SK-N-SH (cell line): Measurements from ENCODE around the gene ZER1. TPM values are rescaled to one million over a fixed set of nuclear protein-coding genes. Genes with fewer than 3 reads are reported as not detected.

ENCODE experiments used
- CTCF ChIA-PET: fragments of 300-600, 350-600 bp; formaldehyde crosslinking; extraction: SDS; loops from one replicate; lab custom pipeline; 2021; lab: Yijun Ruan, JAX
- POLR2A ChIA-PET: fragments of 350-600 bp; sonication (Branson Sonifier 250); formaldehyde crosslinking; extraction: SDS; loops from one replicate; lab custom pipeline; 2020; ENCODE audit warnings: antibody characterized with exemption, inconsistent platforms; lab: Yijun Ruan, JAX
- DNase-seq: peaks from one replicate; pipeline ENCODE4 v3.0.0; 2012
- H2AFZ ChIP-seq: fragments of 200-600 bp; sonication (generic); 2 replicates; pipeline ENCODE4 v1.8.1; 2016; ENCODE audit warnings: antibody characterized with exemption, mild to moderate bottlenecking, low read depth
- H3F3A ChIP-seq: fragments of 200-600 bp; sonication (generic); replicated peaks from 2 replicates; pipeline ENCODE3; 2016; ENCODE audit warnings: antibody characterized with exemption, mild to moderate bottlenecking; ENCODE audit not compliant: insufficient read depth
- H3K27ac ChIP-seq, 2 experiments: fragments of 200-500 bp in 1 of 2; fragments of 200-600 bp in 1 of 2; sonication (Bioruptor generic) in 1 of 2; sonication (generic), shearing (Covaris generic) in 1 of 2; 2 replicates each; pipeline versions ENCODE4 v1.5.1 to v1.6.1; 2014 to 2016; ENCODE audit warnings: low read depth in 2 of 2, inconsistent platforms in 1 of 2, low read length in 1 of 2, mild to moderate bottlenecking in 1 of 2, mixed read lengths in 1 of 2
- H3K27me3 ChIP-seq: fragments of 200-600 bp; sonication (generic), shearing (Covaris generic); 2 replicates; pipeline ENCODE4 v1.6.1; 2016; ENCODE audit warnings: mixed run types; ENCODE audit not compliant: insufficient read depth
- H3K36me3 ChIP-seq, 2 experiments: fragments of 200-500 bp in 1 of 2; fragments of 200-600 bp in 1 of 2; sonication (Bioruptor generic) in 1 of 2; sonication (generic) in 1 of 2; replicated peaks in 1 of 2; 2 replicates each; pipeline versions ENCODE3 to v1.5.1; 2014 to 2016; ENCODE audit warnings: low read length in 1 of 2, mild to moderate bottlenecking in 1 of 2; ENCODE audit not compliant: insufficient read depth in 2 of 2, control insufficient read depth in 1 of 2
- H3K4me1 ChIP-seq, 2 experiments: fragments of 200-500 bp in 1 of 2; fragments of 200-600 bp in 1 of 2; sonication (Bioruptor generic) in 1 of 2; sonication (generic), shearing (Covaris generic) in 1 of 2; 2 replicates each; pipeline versions ENCODE4 v1.5.1 to v1.6.1; 2014 to 2016; ENCODE audit warnings: low read depth in 1 of 2, low read length in 1 of 2, mixed run types in 1 of 2; ENCODE audit not compliant: insufficient read depth in 2 of 2, control insufficient read depth in 1 of 2
- H3K4me2 ChIP-seq: fragments of 200-600 bp; sonication (generic), shearing (Covaris generic); 2 replicates; pipeline ENCODE4 v1.6.1; 2017; ENCODE audit warnings: mixed run types
- H3K4me3 ChIP-seq, 2 experiments: fragments of 200-500 bp in 1 of 2; fragments of 200-600 bp in 1 of 2; sonication (Bioruptor generic) in 1 of 2; sonication (generic), shearing (Covaris generic) in 1 of 2; 2 replicates each; pipeline versions ENCODE4 v1.5.1 to v1.8.1; 2014 to 2016; ENCODE audit warnings: low read depth in 2 of 2, inconsistent platforms in 1 of 2, low read length in 1 of 2, mild to moderate bottlenecking in 1 of 2, mixed read lengths in 1 of 2, moderate library complexity in 1 of 2
- H3K79me2 ChIP-seq: fragments of 200-600 bp; sonication (generic); 2 replicates; pipeline ENCODE4 v1.8.1; 2017; ENCODE audit warnings: mild to moderate bottlenecking; ENCODE audit not compliant: insufficient read depth
- H3K9ac ChIP-seq: fragments of 200-600 bp; sonication (generic); 2 replicates; pipeline ENCODE4 v1.6.1; 2017; ENCODE audit warnings: mixed run types
- H3K9me2 ChIP-seq: fragments of 200-600 bp; sonication (generic); 2 replicates; pipeline ENCODE4 v1.6.1; 2017; ENCODE audit warnings: mixed run types
- H3K9me3 ChIP-seq: fragments of 200-600 bp; sonication (generic); 2 replicates; pipeline ENCODE4 v1.6.1; 2017; ENCODE audit warnings: mixed run types, mild to moderate bottlenecking, moderate library complexity
- H4K20me1 ChIP-seq: fragments of 200-600 bp; sonication (generic); 2 replicates; pipeline ENCODE4 v1.6.1; 2017; ENCODE audit warnings: mild to moderate bottlenecking, mixed run types; ENCODE audit not compliant: insufficient read depth
- CHD2 ChIP-seq: fragments of 150-350 bp; IDR thresholded peaks from 2 replicates; pipeline ENCODE4 v1.6.1; 2018; ENCODE audit warnings: low read length; ENCODE audit not compliant: partially characterized antibody
- EZH2phosphoT487 ChIP-seq: fragments of 200-600 bp; sonication (generic); IDR thresholded peaks from 2 replicates; pipeline ENCODE4 v1.6.1; 2017; ENCODE audit warnings: low read depth, mixed run types, mild to moderate bottlenecking, antibody characterized with exemption, moderate library complexity, borderline replicate concordance
- FOSL2 ChIP-seq: IDR thresholded peaks from 2 replicates; pipeline ENCODE4 v1.4.0; 2012; ENCODE audit warnings: low read depth, mild to moderate bottlenecking, moderate library complexity, borderline replicate concordance
- FOXJ3 ChIP-seq: sonication (generic); formaldehyde crosslinking; IDR thresholded peaks from 2 replicates; pipeline ENCODE4 v1.5.1; 2020; ENCODE audit warnings: mild to moderate bottlenecking, missing genetic modification reagents
- GABPA ChIP-seq: IDR thresholded peaks from 2 replicates; pipeline ENCODE4 v1.4.0; 2012; ENCODE audit warnings: low read depth, mild to moderate bottlenecking
- JUND ChIP-seq: IDR thresholded peaks from 2 replicates; pipeline ENCODE4 v1.4.0; 2012
- MXI1 ChIP-seq: IDR thresholded peaks from 2 replicates; pipeline ENCODE4 v1.6.1; 2012; ENCODE audit warnings: mild to moderate bottlenecking, low read depth, low read length, improper control_type of control experiment
- NRF1 ChIP-seq: IDR thresholded peaks from 2 replicates; pipeline ENCODE4 v1.6.1; 2012; ENCODE audit warnings: low read depth, mild to moderate bottlenecking, low read length
- RAD21 ChIP-seq: IDR thresholded peaks from 2 replicates; pipeline ENCODE4 v1.6.1; 2012; ENCODE audit warnings: mild to moderate bottlenecking, low read length
- RXRA ChIP-seq: IDR thresholded peaks from 2 replicates; pipeline ENCODE4 v1.4.0; 2012; ENCODE audit warnings: low read depth, mild to moderate bottlenecking, borderline replicate concordance
- TAF1 ChIP-seq: IDR thresholded peaks from 2 replicates; pipeline ENCODE4 v1.6.1; 2012; ENCODE audit warnings: low read depth, mild to moderate bottlenecking, low read length, moderate library complexity, borderline replicate concordance
- TCF12 ChIP-seq: IDR thresholded peaks from 2 replicates; pipeline ENCODE4 v1.4.0; 2012
- TEAD4 ChIP-seq: IDR thresholded peaks from 2 replicates; pipeline ENCODE4 v1.4.0; 2012; ENCODE audit warnings: mild to moderate bottlenecking, borderline replicate concordance; ENCODE audit not compliant: insufficient read depth
- YY1 ChIP-seq: IDR thresholded peaks from 2 replicates; pipeline ENCODE4 v1.4.0; 2012; ENCODE audit warnings: low read depth, mild to moderate bottlenecking
- WGBS: methylation state at CpG from one replicate; pipeline ENCODE4 v1.1.6; 2017; ENCODE audit warnings: low lambda C conversion rate; 5-methylcytosine and 5-hydroxymethylcytosine counted together
- polyA plus RNA-seq, 3 experiments: library from polyadenylated mRNA; depleted of rRNA; stranded (reverse); fragments of >200 nt; gene quantifications; 2 replicates each; pipeline ENCODE4 v1.2.3, GENCODE V29; 2012
- TF ChIP-seq, protein P1 (sequence below): IDR thresholded peaks from 2 replicates; pipeline ENCODE4 v1.4.0; 2012; ENCODE audit warnings: low read depth, borderline replicate concordance
- TF ChIP-seq, protein P2 (sequence below): fragments of 150-350 bp; IDR thresholded peaks from 2 replicates; pipeline ENCODE4 v1.6.1; 2017; ENCODE audit warnings: antibody characterized with exemption, low read length, low read depth, borderline replicate concordance
- TF ChIP-seq, protein P3 (sequence below): IDR thresholded peaks from 2 replicates; pipeline ENCODE4; 2012
- TF ChIP-seq, protein P4 (sequence below): IDR thresholded peaks from 2 replicates; pipeline ENCODE4 v1.4.0; 2012; ENCODE audit warnings: low read depth, borderline replicate concordance
- TF ChIP-seq, protein P5 (sequence below): fragments of 200-600 bp; sonication (generic); IDR thresholded peaks from 2 replicates; pipeline ENCODE4 v1.6.1; 2017; ENCODE audit warnings: antibody characterized with exemption, mild to moderate bottlenecking, moderate library complexity
- TF ChIP-seq, protein P6 (sequence below): fragments of 150-350 bp; IDR thresholded peaks from 2 replicates; pipeline ENCODE4 v1.6.1; 2016; ENCODE audit warnings: mild to moderate bottlenecking, low read depth, low read length

The ZER1 gene
- polyA plus RNA-seq, 1 of the 3 experiments (the other 2 are of a cell fraction), result 30.9 TPM

DNA sequence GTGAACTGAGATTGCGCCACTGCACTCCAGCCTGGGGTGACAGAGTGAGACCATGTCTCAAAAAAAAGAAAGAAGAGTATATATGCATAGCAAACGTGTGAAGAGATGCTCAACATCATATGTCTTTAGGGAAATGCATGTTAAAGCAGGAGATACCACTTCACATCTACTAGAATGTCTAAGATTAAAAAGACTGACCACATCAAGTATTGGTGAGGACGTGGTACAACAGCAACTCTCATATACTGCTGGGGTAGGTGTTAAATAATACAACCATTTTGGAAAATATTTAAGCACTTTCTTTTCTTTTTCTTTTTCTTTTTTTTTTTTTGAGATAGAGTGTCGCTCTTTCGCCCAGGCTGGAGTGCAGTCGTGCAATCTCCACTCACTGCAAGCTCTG is 13.7 kb upstream of the ZER1 start (continued):
- TF ChIP-seq, protein P1, sequence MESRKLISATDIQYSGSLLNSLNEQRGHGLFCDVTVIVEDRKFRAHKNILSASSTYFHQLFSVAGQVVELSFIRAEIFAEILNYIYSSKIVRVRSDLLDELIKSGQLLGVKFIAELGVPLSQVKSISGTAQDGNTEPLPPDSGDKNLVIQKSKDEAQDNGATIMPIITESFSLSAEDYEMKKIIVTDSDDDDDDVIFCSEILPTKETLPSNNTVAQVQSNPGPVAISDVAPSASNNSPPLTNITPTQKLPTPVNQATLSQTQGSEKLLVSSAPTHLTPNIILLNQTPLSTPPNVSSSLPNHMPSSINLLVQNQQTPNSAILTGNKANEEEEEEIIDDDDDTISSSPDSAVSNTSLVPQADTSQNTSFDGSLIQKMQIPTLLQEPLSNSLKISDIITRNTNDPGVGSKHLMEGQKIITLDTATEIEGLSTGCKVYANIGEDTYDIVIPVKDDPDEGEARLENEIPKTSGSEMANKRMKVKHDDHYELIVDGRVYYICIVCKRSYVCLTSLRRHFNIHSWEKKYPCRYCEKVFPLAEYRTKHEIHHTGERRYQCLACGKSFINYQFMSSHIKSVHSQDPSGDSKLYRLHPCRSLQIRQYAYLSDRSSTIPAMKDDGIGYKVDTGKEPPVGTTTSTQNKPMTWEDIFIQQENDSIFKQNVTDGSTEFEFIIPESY, result no peak
- TF ChIP-seq TCF12, result no peak
- no peak for TF ChIP-seq TEAD4
- TF ChIP-seq, protein P2, sequence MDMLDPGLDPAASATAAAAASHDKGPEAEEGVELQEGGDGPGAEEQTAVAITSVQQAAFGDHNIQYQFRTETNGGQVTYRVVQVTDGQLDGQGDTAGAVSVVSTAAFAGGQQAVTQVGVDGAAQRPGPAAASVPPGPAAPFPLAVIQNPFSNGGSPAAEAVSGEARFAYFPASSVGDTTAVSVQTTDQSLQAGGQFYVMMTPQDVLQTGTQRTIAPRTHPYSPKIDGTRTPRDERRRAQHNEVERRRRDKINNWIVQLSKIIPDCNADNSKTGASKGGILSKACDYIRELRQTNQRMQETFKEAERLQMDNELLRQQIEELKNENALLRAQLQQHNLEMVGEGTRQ, result no peak
- TF ChIP-seq, protein P3, sequence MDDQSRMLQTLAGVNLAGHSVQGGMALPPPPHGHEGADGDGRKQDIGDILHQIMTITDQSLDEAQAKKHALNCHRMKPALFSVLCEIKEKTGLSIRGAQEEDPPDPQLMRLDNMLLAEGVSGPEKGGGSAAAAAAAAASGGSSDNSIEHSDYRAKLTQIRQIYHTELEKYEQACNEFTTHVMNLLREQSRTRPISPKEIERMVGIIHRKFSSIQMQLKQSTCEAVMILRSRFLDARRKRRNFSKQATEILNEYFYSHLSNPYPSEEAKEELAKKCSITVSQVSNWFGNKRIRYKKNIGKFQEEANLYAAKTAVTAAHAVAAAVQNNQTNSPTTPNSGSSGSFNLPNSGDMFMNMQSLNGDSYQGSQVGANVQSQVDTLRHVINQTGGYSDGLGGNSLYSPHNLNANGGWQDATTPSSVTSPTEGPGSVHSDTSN, result no peak
- no peak for TF ChIP-seq MXI1
- no peak for TF ChIP-seq NRF1
- no peak for TF ChIP-seq YY1
- TF ChIP-seq CHD2, result no peak

DNA sequence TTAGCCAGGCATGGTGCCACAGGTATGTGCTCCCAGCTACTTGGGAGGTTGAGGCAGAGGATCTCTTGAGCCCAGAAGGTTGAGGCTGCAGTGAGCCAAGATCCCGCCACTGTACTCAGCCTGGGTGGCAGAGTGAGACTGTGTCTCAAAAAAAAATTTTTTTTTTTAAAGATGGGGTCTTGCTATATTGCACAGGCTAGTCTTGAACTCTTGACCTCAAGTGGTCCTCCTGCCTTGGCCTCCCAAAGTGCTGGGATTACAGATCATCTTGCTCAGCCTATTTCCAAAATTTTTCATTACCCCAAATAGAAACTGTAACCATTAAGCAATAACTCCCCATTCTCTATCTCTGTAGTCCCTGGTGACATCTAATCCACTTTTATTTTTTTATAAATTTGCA is 10.9 kb upstream of the ZER1 start:
- CTCF ChIA-PET, result no interaction called here

More for the DNA sequence above, 10.9 kb upstream of the ZER1 start:
- Histone ChIP-seq H3F3A (no peaks in the 10 kb centered on the region), H3K9me2 (no peaks in the 10 kb centered on the region), H4K20me1 (no peaks in the 10 kb centered on the region), H3K4me3 (no peak overlapping the region), H3K27me3 (no peaks in the 10 kb centered on the region), H3K79me2 (peaks cover 11% of the 10 kb centered on the region), H2AFZ (no peak overlapping the region), H3K27ac (no peak overlapping the region), H3K9ac (no peak overlapping the region), H3K4me2 (no peak overlapping the region), H3K36me3 (no peaks in the 10 kb centered on the region), H3K4me1 (peaks cover 0 to 2% of the 10 kb centered on the region in 2 experiments; a peak in 1 of 4 replicates), H3K9me3 (no peaks in the 10 kb centered on the region)
- DNase-seq, result no peak
- TF ChIP-seq RXRA, result no peak
- no peak for TF ChIP-seq NRF1
- TF ChIP-seq FOXJ3 (CRISPR knock-in tag), result no peak
- no peak for TF ChIP-seq TAF1
- TF ChIP-seq GABPA, result no peak
- TF ChIP-seq RAD21, result no peak
- TF ChIP-seq TEAD4, result no peak
- TF ChIP-seq YY1, result no peak
- TF ChIP-seq, protein P3, result no peak
- TF ChIP-seq, protein P4, sequence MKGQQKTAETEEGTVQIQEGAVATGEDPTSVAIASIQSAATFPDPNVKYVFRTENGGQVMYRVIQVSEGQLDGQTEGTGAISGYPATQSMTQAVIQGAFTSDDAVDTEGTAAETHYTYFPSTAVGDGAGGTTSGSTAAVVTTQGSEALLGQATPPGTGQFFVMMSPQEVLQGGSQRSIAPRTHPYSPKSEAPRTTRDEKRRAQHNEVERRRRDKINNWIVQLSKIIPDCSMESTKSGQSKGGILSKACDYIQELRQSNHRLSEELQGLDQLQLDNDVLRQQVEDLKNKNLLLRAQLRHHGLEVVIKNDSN, result no peak
- TF ChIP-seq, protein P5, sequence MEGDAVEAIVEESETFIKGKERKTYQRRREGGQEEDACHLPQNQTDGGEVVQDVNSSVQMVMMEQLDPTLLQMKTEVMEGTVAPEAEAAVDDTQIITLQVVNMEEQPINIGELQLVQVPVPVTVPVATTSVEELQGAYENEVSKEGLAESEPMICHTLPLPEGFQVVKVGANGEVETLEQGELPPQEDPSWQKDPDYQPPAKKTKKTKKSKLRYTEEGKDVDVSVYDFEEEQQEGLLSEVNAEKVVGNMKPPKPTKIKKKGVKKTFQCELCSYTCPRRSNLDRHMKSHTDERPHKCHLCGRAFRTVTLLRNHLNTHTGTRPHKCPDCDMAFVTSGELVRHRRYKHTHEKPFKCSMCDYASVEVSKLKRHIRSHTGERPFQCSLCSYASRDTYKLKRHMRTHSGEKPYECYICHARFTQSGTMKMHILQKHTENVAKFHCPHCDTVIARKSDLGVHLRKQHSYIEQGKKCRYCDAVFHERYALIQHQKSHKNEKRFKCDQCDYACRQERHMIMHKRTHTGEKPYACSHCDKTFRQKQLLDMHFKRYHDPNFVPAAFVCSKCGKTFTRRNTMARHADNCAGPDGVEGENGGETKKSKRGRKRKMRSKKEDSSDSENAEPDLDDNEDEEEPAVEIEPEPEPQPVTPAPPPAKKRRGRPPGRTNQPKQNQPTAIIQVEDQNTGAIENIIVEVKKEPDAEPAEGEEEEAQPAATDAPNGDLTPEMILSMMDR, result no peak
- no peak for TF ChIP-seq JUND
- TF ChIP-seq, protein P6, sequence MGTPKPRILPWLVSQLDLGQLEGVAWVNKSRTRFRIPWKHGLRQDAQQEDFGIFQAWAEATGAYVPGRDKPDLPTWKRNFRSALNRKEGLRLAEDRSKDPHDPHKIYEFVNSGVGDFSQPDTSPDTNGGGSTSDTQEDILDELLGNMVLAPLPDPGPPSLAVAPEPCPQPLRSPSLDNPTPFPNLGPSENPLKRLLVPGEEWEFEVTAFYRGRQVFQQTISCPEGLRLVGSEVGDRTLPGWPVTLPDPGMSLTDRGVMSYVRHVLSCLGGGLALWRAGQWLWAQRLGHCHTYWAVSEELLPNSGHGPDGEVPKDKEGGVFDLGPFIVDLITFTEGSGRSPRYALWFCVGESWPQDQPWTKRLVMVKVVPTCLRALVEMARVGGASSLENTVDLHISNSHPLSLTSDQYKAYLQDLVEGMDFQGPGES, result no peak
- TF ChIP-seq FOSL2, result no peak
- TF ChIP-seq, protein P1, result no peak
- TF ChIP-seq EZH2phosphoT487, result no peak
- TF ChIP-seq, all 33 proteins: peak for 0
- POLR2A ChIA-PET, result no interaction called here
- WGBS, result no CpG with 5 or more reads among the region's 1 CpG
